ENCODE results near the gene CHMP2A. TPM values are rescaled to one million over a fixed set of nuclear protein-coding genes. Genes with fewer than 3 reads are reported as not detected.
A peak's percentile ranks its signal among the peaks of the same experiment; 100 is the strongest.

The CHMP2A gene
- total and polyA plus RNA-seq, 2 of the 13 experiments (the other 11 are each of a cell fraction or from before 2014, with no cell fraction given): 49.7 to 55.0 TPM

DNA sequence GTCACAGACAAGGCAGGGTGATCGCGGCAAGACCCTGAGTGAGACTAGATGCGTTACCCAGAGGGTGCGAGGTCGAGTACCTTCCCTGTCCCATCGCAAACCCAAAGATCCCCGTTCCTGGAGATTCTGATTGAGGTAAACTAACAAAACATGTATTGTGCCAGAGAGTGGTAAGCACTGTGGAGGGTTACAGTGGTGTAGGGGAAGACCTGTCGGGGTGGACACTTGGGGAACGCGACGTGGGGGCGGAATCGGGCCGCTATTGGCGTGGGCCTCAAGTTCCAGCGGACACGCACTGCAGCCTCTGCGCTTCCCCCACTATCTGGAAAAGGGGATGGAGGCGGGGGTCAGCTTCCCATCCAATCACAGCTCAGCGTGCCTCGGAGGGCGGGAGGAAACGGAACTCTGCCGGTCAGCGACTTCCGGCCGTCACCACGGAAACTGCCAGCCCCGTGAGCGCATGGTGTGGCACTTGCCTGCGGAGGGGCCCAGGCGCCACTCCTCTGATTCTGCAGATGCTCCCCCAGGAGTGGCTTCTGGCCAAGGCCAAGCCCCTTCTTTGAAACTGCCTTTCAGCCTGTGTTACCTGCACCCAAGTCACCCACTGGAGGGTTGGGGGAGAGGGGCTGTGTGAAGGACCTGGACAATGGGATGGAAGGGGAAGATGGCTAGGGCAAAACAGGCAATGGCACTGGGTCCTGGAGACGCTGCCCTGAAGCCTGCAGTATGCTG, 4.5 kb upstream of the CHMP2A start (continued):
- TF ChIP-seq, protein P1, sequence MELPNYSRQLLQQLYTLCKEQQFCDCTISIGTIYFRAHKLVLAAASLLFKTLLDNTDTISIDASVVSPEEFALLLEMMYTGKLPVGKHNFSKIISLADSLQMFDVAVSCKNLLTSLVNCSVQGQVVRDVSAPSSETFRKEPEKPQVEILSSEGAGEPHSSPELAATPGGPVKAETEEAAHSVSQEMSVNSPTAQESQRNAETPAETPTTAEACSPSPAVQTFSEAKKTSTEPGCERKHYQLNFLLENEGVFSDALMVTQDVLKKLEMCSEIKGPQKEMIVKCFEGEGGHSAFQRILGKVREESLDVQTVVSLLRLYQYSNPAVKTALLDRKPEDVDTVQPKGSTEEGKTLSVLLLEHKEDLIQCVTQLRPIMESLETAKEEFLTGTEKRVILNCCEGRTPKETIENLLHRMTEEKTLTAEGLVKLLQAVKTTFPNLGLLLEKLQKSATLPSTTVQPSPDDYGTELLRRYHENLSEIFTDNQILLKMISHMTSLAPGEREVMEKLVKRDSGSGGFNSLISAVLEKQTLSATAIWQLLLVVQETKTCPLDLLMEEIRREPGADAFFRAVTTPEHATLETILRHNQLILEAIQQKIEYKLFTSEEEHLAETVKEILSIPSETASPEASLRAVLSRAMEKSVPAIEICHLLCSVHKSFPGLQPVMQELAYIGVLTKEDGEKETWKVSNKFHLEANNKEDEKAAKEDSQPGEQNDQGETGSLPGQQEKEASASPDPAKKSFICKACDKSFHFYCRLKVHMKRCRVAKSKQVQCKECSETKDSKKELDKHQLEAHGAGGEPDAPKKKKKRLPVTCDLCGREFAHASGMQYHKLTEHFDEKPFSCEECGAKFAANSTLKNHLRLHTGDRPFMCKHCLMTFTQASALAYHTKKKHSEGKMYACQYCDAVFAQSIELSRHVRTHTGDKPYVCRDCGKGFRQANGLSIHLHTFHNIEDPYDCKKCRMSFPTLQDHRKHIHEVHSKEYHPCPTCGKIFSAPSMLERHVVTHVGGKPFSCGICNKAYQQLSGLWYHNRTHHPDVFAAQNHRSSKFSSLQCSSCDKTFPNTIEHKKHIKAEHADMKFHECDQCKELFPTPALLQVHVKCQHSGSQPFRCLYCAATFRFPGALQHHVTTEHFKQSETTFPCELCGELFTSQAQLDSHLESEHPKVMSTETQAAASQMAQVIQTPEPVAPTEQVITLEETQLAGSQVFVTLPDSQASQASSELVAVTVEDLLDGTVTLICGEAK (IDR thresholded peaks at IDR 0.05): peak; percentile 57
- TF ChIP-seq, protein P1 (CRISPR knock-in tag; IDR thresholded peaks at IDR 0.05): no peak
- TF ChIP-seq, protein P2, sequence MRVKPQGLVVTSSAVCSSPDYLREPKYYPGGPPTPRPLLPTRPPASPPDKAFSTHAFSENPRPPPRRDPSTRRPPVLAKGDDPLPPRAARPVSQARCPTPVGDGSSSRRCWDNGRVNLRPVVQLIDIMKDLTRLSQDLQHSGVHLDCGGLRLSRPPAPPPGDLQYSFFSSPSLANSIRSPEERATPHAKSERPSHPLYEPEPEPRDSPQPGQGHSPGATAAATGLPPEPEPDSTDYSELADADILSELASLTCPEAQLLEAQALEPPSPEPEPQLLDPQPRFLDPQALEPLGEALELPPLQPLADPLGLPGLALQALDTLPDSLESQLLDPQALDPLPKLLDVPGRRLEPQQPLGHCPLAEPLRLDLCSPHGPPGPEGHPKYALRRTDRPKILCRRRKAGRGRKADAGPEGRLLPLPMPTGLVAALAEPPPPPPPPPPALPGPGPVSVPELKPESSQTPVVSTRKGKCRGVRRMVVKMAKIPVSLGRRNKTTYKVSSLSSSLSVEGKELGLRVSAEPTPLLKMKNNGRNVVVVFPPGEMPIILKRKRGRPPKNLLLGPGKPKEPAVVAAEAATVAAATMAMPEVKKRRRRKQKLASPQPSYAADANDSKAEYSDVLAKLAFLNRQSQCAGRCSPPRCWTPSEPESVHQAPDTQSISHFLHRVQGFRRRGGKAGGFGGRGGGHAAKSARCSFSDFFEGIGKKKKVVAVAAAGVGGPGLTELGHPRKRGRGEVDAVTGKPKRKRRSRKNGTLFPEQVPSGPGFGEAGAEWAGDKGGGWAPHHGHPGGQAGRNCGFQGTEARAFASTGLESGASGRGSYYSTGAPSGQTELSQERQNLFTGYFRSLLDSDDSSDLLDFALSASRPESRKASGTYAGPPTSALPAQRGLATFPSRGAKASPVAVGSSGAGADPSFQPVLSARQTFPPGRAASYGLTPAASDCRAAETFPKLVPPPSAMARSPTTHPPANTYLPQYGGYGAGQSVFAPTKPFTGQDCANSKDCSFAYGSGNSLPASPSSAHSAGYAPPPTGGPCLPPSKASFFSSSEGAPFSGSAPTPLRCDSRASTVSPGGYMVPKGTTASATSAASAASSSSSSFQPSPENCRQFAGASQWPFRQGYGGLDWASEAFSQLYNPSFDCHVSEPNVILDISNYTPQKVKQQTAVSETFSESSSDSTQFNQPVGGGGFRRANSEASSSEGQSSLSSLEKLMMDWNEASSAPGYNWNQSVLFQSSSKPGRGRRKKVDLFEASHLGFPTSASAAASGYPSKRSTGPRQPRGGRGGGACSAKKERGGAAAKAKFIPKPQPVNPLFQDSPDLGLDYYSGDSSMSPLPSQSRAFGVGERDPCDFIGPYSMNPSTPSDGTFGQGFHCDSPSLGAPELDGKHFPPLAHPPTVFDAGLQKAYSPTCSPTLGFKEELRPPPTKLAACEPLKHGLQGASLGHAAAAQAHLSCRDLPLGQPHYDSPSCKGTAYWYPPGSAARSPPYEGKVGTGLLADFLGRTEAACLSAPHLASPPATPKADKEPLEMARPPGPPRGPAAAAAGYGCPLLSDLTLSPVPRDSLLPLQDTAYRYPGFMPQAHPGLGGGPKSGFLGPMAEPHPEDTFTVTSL (CRISPR knock-in tag; IDR thresholded peaks at IDR 0.05; ENCODE audit: borderline replicate concordance): peak; percentile 41; the same call in 1 of the 2 replicates
- TF ChIP-seq NFE2L2 (IDR thresholded peaks at IDR 0.05; ENCODE audit: low read length) (no peak), DR1 (CRISPR knock-in tag; IDR thresholded peaks at IDR 0.05) (peak; percentile 38; the same call in 1 of the 2 replicates), JDP2 (CRISPR knock-in tag; IDR thresholded peaks at IDR 0.05; ENCODE audit: borderline replicate concordance) (no peak), KLF16 (CRISPR knock-in tag; IDR thresholded peaks at IDR 0.05) (no peak; a peak in 1 of 4 replicates), KAT7 (CRISPR knock-in tag; IDR thresholded peaks at IDR 0.05; ENCODE audit: borderline replicate concordance) (peak; percentile 53; the same call in 1 of the 2 replicates), DMAP1 (CRISPR knock-in tag; IDR thresholded peaks at IDR 0.05) (peak; percentile 65), ASH2L (IDR thresholded peaks at IDR 0.05; ENCODE audit: insufficient read length, low read depth, low read length) (peak; percentile 71), RBM39 (IDR thresholded peaks at IDR 0.05; ENCODE audit: low read depth, low read length, poor library complexity, severe bottlenecking) (peak; percentile 10), FLYWCH1 (CRISPR knock-in tag; IDR thresholded peaks at IDR 0.05) (0 out of 2 replicates have a peak, but pooled peaks have one; percentile 32), ZIK1 (CRISPR knock-in tag; IDR thresholded peaks at IDR 0.05; ENCODE audit: borderline replicate concordance, low read depth) (peak; percentile 80; the same call in 1 of the 2 replicates)
- TF ChIP-seq, protein P3, sequence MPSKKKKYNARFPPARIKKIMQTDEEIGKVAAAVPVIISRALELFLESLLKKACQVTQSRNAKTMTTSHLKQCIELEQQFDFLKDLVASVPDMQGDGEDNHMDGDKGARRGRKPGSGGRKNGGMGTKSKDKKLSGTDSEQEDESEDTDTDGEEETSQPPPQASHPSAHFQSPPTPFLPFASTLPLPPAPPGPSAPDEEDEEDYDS (CRISPR knock-in tag; IDR thresholded peaks at IDR 0.05): peak; percentile 66
